HL-60 (cell line): ENCODE results near the gene SDCCAG8.

Source experiments
- DNase-seq, 2 experiments: peaks; one replicate each; pipeline ENCODE4 v3.0.0-alpha.2; 2010 to 2020; ENCODE audit warnings: low read depth in 1 of 2, low spot score in 1 of 2
- H3K27ac ChIP-seq: fragments of 250-450 bp; sonication (Bioruptor Pico); replicated peaks from 2 replicates; pipeline ENCODE4 v1.5.1; 2020; ENCODE audit warnings: mild to moderate bottlenecking, moderate library complexity
- H3K27me3 ChIP-seq: fragments of 250-450 bp; sonication (Bioruptor Pico); 2 replicates; pipeline ENCODE4 v1.5.1; 2021; ENCODE audit warnings: mild to moderate bottlenecking, moderate library complexity; ENCODE audit not compliant: insufficient read depth, poor library complexity, severe bottlenecking
- H3K4me3 ChIP-seq: replicated peaks from 2 replicates; pipeline ENCODE4 v1.5.1; 2011; ENCODE audit warnings: mild to moderate bottlenecking, control low read depth, low read length; ENCODE audit not compliant: insufficient read depth
- GABPA ChIP-seq: IDR thresholded peaks from 2 replicates; pipeline ENCODE4 v1.6.1; 2012; ENCODE audit warnings: low read depth
- POLR2AphosphoS5 ChIP-seq: IDR thresholded peaks from 2 replicates; pipeline ENCODE4 v1.6.1; 2012; ENCODE audit warnings: low read depth
- SPI1 ChIP-seq: IDR thresholded peaks from 2 replicates; pipeline ENCODE4 v1.6.1; 2012; ENCODE audit warnings: low read depth, mild to moderate bottlenecking, borderline replicate concordance
- TF ChIP-seq, protein P1 (sequence below): IDR thresholded peaks from 2 replicates; pipeline ENCODE4 v1.6.1; 2012; ENCODE audit warnings: low read depth; ENCODE audit not compliant: insufficient replicate concordance
- TF ChIP-seq, protein P2 (sequence below): IDR thresholded peaks from one replicate; pipeline ENCODE4 v1.5.1; 2011; ENCODE audit warnings: low read length, control low read depth, inconsistent platforms; ENCODE audit not compliant: insufficient read depth

SDCCAG8 gene

DNA sequence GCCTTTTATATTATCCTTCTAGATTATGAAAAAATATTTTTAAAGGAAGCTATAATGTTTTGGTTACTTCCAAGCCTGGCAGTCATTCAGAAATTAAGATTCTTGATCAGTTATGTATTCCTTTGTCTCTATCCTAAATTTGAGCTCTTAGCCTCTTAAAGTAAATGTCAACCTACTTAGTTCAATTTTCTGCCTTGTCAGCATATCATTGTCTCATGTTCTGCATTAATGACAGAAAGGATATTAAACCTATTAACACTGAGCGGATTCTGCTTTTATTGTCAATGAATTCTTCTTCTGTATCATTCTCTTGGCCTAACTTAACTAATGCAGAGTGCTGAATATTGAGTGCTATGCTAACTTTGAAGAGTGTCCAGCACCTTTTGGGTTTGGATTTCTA is 56.0 kb downstream of the SDCCAG8 start:
- H3K27ac ChIP-seq, result no peak overlapping the region

DNA sequence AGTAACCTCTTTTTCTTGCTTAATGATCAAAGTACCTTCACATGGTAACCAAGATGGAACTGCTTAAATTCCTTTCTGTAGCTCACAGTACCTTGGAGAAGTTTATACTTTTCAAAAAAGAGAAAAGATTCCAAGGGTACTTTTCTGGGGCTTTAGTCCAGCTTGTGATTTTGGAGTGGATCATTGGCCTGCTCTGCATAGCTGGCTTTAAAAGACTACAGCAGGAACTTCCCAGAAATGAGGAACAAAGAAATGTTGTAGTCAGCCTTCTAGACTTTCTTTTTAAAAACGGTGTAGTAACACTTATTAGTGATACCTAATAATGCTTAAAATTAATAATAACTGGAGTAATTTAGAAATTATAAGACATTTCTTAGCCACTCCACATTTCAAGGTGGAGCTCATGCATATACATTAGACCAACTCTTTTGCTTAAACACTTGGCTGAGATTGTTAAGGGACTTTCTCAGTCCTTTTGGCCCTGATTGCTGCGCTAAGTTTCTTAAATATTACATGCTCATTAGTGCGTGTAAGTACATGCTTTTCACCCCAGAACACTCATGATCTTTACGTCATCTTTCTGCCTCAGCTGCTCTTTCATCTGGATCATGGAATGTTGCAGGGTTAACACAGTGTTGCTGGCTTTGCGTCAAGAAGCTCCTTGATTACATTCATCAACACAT is 57.3 kb downstream of the SDCCAG8 start:
- H3K27me3 ChIP-seq, result no peaks in the 10 kb centered on the region
- TF ChIP-seq GABPA (no peak), SPI1 (no peak)
- no peak for DNase-seq
- H3K27ac ChIP-seq, result no peak overlapping the region
- H3K4me3 ChIP-seq, result no peak overlapping the region

More for the DNA sequence above, 56.0 kb downstream of the SDCCAG8 start:
- no peak overlapping the region for H3K4me3 ChIP-seq
- DNase-seq, result no peak
- no peak for TF ChIP-seq GABPA
- TF ChIP-seq, protein P1, sequence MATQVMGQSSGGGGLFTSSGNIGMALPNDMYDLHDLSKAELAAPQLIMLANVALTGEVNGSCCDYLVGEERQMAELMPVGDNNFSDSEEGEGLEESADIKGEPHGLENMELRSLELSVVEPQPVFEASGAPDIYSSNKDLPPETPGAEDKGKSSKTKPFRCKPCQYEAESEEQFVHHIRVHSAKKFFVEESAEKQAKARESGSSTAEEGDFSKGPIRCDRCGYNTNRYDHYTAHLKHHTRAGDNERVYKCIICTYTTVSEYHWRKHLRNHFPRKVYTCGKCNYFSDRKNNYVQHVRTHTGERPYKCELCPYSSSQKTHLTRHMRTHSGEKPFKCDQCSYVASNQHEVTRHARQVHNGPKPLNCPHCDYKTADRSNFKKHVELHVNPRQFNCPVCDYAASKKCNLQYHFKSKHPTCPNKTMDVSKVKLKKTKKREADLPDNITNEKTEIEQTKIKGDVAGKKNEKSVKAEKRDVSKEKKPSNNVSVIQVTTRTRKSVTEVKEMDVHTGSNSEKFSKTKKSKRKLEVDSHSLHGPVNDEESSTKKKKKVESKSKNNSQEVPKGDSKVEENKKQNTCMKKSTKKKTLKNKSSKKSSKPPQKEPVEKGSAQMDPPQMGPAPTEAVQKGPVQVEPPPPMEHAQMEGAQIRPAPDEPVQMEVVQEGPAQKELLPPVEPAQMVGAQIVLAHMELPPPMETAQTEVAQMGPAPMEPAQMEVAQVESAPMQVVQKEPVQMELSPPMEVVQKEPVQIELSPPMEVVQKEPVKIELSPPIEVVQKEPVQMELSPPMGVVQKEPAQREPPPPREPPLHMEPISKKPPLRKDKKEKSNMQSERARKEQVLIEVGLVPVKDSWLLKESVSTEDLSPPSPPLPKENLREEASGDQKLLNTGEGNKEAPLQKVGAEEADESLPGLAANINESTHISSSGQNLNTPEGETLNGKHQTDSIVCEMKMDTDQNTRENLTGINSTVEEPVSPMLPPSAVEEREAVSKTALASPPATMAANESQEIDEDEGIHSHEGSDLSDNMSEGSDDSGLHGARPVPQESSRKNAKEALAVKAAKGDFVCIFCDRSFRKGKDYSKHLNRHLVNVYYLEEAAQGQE, result no peak
- TF ChIP-seq, protein P2, sequence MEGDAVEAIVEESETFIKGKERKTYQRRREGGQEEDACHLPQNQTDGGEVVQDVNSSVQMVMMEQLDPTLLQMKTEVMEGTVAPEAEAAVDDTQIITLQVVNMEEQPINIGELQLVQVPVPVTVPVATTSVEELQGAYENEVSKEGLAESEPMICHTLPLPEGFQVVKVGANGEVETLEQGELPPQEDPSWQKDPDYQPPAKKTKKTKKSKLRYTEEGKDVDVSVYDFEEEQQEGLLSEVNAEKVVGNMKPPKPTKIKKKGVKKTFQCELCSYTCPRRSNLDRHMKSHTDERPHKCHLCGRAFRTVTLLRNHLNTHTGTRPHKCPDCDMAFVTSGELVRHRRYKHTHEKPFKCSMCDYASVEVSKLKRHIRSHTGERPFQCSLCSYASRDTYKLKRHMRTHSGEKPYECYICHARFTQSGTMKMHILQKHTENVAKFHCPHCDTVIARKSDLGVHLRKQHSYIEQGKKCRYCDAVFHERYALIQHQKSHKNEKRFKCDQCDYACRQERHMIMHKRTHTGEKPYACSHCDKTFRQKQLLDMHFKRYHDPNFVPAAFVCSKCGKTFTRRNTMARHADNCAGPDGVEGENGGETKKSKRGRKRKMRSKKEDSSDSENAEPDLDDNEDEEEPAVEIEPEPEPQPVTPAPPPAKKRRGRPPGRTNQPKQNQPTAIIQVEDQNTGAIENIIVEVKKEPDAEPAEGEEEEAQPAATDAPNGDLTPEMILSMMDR, result no peak
- no peak for TF ChIP-seq SPI1
- no peak for TF ChIP-seq POLR2AphosphoS5
- H3K27me3 ChIP-seq, result no peaks in the 10 kb centered on the region

DNA sequence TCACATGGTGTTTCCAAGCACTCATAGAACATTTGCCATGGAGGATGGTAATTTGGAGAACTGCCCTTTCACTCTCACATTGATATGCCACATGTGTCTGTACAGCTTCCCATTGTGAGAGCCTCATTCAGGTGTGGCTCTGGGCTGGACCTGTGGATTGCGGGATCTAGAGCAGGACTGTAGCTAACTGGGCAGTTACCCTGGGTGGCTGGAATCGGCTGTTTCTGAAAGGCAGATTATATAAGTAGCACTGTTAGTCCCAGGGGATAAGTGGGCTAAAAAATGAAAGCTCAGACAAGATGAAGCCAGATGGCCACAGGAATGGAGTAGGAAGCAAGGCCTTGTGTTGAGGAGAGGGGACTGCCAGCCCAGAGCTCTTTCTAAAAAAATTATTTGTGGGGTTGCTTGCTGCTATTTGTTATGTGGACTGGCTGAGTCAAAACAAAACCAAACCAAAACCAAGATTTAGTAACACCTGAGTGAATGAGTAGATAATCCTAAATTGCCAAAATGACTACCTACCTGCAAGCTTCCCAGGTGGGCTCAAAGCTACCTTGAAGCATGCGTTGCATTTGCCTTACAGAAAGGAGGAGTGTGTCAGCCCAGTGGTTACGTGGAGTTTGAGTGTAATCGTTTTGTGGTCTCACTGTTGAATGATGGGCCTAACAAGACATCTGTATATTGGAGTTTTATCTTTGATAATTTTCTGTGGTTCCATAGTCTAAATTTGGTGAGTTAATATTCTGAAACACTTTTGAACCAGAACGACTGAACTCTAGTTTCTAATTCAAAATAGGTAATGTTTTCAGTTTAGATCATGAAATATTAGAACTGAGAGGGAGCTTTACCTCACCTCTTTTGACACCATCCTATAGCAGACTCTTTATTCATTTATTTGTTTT is 58.0 kb downstream of the SDCCAG8 start:
- H3K27me3 ChIP-seq, result no peaks in the 10 kb centered on the region
- no peak for DNase-seq
- TF ChIP-seq GABPA (no peak), SPI1 (no peak), POLR2AphosphoS5 (no peak)
- TF ChIP-seq, protein P2, result no peak
- TF ChIP-seq, protein P1, result no peak
- no peak overlapping the region for H3K4me3 ChIP-seq
- H3K27ac ChIP-seq, result no peak overlapping the region

DNA sequence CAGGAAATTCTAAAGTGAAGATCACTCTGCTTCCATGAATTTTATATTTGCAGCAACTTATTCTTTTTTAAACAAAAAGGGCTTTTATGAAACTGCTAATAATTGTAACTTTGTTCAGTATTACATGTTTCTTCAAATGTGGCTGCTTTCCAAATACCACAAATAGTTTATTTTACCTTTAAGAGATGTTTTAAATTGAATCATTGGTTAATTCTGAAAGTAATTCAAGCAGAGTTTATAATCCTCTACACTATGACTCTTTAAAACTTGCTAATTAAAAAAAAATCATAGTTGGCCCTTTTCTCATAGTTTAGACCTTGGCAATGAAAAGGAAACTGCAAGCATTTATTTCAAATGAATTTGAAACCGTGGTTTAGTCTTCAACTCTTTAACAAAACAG is 59.6 kb downstream of the SDCCAG8 start:
- TF ChIP-seq, protein P2, result no peak
- TF ChIP-seq GABPA (no peak), SPI1 (no peak), POLR2AphosphoS5 (no peak)
- TF ChIP-seq, protein P1, result no peak
- Histone ChIP-seq H3K4me3 (no peak overlapping the region), H3K27ac (no peak overlapping the region), H3K27me3 (no peaks in the 10 kb centered on the region)
- DNase-seq, result no peak
